CMK (cell line): ENCODE data around the gene NAB2.
A peak's percentile ranks its signal among the peaks of the same experiment; 100 is the strongest.
"Not testable (repeated sequence)": the region's sequence is repeated elsewhere in the genome, so short reads cannot be mapped to it uniquely, and the experiment has no call there.

ENCODE experiments used
- DNase-seq: peaks from one replicate; pipeline ENCODE4 v3.0.0-alpha.2; 2010; ENCODE audit warnings: low read depth

NAB2 gene

DNA sequence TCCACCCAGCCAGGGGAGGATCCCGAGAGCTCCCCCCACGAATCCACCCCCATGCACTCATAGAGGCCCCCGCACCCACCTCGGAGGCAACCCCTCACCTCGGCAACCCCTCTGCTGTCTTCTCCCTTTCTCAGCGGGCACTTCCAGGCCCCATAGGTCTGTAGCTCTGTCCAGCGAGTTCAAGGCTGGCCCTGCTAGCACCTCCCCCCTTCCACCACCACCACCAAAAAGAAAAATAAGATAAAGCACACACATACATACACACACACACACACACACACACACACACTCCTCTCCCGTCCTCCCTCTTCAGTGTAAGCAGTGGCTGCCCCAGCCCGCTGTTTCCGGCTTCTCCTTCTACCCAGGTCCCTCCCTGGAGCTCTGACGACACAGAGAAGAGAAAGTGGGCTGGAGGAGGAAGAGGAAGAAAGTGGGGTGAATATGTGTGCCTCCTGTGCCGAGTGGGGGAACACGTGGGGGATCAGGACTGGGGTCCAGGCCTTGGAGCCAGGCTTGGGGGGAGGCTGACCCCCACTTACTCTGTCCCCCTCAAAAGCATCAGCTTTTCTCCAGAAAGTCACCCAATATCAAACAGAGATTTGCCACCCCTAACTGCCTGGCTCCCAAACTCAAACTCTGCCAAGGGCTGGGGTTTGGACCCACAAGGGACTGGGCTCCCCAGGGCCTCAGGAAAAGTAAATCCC lies 22.3 kb downstream of the NAB2 start, which contains the start of gene STAT6:
Gene STAT6, minus strand, starts transcription at position 332 of the 704 bp plus-strand sequence. CDS start 3,084 bp downstream, outside the sequence.
- DNase-seq: peak; percentile 87

DNA sequence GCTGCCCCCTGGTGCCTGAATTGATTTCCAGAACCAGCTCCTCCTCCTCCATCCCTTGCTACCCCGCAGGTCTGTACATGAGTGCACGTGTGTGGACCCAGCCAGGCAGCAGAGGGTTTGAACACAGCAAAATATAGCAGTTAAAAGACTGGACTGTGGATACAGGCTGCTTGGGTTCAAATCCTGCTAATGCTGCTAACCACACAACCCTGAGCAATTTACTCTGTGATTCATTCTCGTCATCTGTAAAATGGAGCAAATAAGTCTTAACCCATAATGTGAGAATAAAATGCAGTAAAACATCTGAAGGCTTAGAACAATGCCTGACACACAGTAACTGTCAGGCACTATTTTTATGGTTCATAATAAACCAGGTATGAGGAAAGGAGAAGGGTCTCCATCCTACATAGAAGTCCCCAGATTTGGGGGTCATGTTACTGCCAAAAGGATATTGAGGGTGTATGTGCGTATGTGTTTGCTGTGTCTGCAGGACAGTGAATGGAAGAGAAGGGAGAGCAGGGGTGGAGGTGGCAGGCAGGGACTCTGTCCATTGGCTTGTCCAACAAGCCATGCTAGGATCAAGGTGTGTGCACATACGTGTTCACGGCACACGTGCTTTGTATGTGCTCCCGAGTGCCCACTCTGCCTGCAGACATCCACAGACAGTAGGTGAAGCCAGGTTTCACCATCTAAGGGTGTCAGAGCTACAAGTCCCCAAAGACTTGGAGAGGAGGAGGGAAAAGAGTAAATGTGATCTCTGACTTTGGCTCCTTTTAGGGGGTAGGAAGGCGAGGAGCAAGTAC lies 23.8 kb downstream of the NAB2 start:
- DNase-seq: no peak

DNA sequence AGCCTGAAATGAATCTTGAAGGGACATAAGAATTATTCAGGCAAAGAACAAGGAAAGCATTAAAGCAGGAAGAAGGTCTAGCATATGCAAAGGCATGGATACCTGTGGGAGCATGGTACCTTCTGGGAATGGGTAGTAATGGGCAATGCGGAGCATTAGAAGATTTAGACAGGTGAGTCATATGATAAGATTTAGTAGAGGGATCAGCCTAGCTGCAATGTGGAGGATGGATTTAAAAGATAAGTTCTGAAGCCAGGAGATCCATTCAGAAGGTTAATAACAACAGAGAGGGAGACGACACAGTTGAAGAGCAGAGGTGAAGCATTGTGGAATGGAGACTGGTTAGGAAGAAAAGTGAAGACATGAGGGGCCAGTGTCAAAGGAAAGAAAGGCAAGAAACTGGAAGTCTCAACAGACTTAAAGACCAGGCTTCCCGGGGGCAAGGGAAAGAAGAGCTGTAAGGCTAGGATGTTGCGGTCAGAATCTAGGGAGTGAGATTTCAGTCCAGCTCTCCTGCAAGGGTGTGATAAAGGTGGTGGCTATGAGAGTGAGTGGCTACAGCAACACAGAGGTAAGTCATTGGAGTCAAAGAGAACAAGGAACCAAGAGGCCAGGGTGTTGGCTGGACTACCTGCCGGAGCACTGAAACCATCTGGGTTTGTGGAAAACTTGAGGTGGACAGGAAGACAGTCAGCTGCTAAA lies 27.8 kb downstream of the NAB2 start:
- no peak for DNase-seq

DNA sequence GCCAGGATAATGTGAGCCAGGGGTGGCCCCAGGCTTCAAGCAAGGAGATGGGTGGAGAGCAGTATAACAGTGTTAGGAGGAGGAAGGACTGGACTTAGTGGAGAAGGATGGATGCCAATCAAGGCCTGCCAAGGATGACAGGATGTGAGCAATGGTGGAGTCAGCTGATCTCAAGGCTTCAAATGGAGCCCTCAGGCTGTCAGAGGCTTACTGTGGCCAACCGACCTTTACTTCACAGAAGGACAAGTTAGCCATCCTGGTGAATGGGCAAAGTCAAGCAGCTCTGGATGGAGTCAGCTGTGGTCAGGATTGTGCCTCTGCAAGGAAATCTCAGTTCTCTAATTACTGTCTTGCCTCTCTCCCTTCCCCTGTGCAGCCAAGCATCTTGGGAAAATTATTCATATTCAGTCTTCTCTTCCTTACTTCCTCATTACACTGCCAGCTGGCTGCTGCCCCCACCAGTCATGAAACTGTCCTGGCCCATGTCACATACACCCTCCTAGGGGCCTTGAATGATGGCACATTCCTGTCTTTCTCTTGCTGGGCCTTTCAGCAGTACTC lies 29.9 kb downstream of the NAB2 start:
- no peak for DNase-seq

DNA sequence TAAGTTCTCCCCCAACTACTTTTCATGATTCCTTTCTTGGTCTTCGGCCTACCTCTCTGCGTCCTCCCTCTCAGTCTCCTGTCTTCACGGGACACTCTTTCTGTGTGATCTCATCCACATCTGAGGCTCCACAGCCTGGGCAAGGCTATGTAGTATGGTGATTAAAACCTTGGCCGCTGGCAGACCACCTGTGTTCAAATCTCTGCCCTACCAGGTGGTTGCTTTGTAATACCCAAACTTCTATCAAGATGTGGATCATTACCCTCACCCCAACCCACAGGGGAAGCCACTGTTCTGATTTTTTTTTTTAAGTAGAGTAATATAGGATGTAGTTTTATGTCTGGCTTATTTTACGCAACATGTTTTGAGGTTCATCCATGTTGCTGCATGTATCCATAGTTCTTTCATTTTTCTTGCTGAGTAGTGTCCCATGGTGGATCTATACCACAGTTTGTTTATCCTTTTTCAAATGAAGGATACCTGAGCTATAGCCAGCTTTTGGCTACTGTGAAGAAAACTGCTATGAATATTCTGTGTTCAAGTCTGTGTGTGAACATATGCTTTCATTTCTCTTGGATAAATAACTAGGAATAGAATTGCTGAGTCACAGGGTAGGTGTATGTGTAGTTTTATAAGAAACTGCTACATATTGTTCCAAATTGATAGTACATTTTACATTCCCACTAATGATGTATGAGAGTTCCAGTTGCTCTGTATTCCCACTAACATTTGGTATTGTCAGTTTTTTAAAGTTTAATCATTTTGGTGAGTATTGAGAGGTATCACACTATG lies 30.6 kb downstream of the NAB2 start:
- no peak for DNase-seq

DNA sequence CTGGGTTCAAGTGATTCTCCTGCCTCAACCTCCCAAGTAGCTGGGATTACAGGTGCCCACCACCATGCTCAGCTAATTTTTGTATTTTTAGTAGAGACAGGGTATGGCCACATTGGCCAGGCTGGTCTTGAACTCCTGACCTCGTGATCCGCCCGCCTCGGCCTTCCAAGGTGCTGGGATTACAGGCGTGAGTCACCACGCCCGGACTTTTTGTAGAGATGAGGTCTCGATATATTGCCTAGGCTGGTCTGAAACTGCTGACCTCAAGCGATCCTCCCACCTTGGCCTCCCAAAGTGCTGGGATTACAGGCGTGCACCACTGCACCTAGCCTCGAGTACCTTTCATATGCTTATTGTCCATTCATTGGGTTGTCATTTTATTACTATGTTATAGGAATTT lies 31.8 kb downstream of the NAB2 start:
- not testable (repeated sequence) for DNase-seq

DNA sequence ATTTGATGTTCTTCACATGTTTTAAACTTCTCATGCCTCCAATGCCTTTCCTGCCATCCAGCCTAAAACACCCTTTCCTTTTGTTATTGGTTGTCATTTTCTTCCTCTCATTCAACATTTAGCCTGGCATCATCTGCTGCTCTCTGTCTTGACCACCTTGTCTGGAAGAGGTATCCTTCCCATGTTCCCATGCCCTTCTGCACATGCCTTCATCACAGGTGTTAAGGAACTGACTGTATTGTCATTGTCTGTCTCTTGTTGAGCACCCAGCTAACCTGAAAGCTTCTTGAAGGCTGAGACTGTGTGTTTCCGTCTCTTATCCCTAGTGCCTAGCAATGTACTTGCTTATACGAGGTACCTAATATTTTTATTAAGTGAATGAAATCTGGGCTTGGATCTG lies 34.9 kb downstream of the NAB2 start:
- no peak for DNase-seq

DNA sequence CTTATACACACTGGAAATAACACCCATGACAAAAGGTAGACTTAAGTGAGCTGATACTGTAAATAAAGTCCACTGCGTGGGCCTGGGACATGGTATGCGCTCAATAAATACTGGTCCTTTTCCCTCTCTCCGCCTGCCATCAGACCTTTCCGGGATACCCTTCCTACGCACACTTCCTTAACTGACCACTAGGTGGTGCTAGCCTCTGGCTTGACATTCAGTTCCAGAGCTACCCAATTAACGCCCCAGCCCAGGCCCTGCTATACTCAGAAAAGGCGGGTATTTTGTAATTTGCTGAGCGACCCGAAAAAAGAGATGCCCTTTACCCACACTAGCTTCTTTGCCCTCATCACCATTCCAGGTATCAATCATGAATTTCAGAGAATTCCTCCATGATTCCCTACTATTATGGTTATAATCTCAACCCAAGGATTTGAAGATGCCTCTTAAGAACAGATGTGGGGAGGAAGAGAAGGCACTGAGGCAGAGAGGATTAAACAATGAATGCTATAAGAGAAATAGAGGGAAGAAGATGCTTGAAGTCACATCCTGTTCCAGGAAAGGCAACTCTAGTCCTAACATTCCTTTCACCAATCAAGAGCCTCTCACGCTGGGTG lies 35.5 kb downstream of the NAB2 start:
- peak; percentile 48 for DNase-seq

DNA sequence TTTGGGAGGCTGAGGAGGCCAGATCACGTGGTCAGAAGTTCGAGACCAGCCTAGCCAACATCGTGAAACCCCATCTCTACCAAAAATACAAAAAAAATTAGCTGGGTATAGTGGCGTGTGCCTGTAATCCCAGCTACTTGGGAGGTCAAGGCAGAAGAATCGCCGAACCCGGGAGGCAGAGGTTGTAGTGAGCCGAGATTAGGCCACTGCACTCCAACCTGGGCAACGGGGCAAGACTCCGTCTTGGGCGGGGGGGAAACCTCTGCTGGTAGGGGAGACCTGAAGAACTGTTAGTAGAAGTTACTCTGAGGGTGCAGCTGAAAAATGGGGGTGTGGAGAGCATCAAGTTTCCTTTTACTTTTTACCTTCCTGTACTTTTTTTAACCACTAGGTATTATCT lies 37.1 kb downstream of the NAB2 start:
- DNase-seq: no peak

DNA sequence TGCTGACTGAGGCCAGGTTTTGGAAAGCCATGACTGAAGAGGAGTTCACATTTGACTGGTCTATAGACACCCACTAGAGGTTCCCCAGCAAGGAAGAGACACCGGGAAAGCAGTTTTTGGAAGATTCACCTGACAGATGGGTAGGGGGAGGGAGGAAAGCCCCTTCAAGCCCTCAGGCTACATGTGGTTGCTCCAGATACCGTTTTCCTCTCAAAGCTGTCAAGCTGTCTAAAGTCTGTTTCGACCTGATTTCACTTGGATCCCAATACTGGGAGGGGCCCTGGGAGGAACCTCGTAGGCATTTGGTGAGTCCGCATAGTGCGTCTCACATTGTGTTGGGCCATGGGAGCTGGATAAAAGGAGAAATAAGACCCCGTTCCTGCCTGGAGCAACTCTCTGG lies 37.6 kb downstream of the NAB2 start:
- no peak for DNase-seq

DNA sequence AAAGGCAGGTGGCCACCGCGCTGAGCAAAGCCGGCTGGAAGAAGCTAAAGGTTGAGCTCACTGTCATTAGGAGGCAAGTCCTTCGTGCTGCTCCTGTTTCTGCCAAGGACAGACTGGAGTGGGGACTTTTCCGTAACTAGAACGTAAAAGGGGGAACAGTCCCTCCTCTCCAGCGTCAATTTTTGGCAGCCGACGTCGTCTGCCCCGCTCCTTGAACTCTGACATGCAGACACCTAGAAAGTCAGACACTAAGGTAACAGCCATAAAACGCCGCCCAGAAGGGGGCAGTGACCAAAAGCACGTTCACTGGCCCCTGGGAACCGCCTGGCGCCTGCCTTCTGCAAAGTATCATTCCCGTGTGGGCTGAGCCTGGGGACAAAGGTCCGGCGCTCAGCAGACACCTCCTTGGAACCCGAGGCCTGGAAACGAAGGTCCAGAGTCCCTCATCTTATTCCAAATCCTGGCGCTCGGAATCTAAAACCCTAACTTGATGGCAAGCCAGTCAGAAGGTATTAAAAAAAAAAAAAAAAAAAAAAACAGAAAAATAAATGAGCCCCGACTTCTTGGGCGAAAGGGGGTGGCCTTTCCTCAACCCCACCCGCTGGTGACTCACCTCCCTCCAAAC lies 38.3 kb downstream of the NAB2 start:
- DNase-seq: no peak

DNA sequence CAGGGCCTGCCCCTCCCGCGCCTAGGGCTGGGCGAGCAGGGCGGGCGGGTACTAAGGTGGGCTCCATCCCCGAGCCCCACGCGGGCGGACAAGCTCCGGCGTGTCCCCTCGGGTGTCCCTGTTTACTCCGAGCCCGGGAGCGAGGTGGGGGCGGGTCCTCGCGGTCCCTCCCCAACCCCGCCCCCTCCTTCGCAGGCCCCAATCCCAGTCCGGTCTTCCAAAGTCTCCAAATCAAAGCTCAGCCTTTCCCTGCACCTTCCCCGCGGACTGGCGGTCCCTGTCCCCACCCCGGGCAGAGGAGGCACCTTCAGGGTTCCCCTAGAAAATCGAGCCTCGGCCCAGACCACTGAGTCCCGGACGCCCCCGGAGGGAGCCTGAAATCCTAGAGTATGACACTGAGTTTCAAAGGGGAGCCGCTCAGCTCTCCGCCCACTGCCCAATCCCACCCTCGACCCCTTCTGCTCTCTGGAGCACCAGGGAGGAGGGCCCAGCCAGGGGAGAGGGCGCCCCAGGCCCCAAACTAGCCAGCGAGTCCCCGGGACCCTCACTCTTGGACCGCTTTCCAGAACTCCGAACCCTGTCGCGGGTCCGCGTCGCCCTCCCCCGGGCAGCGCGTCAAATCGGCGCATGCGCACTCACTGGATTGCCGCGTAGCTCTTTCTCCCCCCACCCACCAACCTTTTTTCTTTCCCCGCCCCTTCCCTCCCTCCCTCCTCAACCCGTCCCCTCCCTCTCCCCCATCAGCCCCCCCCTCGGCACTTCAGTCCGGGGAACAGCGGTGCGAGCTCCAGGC lies 39.0 kb downstream of the NAB2 start, which contains the start of gene LRP1:
Gene LRP1, plus strand, starts transcription at position 758 of the 793 bp plus-strand sequence. CDS start 482 bp downstream, outside the sequence.
- no peak for DNase-seq

DNA sequence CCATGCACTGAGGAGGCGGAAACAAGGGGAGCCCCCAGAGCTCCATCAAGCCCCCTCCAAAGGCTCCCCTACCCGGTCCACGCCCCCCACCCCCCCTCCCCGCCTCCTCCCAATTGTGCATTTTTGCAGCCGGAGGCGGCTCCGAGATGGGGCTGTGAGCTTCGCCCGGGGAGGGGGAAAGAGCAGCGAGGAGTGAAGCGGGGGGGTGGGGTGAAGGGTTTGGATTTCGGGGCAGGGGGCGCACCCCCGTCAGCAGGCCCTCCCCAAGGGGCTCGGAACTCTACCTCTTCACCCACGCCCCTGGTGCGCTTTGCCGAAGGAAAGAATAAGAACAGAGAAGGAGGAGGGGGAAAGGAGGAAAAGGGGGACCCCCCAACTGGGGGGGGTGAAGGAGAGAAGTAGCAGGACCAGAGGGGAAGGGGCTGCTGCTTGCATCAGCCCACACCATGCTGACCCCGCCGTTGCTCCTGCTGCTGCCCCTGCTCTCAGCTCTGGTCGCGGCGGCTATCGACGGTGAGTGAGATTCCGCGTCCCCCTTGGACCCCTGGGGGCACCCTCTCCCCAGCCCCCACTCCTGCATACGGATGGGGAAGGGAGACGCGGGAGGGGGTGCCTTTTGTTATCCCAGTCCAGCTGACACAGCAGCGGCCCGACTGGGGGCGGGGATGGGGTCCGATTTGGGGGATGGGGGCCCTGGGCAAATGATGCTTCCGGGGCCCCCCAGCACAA lies 39.8 kb downstream of the NAB2 start:
- DNase-seq: no peak

DNA sequence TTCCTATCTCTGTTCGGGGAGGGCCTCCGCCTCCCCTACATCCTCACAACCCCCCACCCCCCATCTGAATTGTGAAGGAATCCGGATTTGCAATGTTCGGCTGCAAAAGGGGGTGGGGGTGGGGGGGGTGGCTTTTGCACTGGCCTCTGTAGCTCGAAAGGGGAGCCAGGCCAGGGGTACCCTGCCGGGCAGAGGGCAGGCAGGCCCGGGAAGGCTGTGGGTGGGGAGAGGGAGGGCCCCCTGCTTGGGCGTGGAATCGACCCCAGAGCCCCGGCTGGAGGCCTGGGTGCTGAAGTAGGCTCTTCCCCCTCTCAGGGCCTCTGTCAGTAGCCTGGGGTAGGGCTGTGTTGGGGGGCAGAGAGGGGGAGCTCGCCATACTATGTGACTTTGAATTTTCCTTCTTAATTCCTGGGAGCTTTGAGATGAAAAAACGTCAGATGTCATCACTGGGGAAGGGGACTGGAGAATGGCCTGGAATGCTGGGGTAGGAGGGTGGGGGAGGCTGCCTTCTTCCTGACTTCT lies 40.5 kb downstream of the NAB2 start:
- DNase-seq: no peak

DNA sequence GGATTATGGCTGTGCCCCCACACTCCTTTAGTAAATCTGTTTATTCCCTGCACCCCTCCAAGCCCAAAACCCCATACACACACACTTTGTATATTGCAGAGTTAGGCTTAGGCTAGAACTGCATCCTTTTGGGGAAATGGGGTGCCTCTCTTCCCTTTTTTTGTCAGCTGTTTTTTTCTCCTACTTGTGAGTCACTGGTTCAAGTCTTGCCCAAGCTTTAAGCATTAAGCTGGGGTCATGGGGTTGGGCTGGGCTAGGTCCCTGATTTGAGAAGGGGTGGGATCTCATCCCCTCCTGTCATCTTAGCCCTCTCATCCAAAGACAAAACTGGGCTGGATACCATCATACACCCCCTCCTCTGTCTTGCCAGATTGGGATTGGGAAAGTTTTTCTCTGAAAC lies 41.0 kb downstream of the NAB2 start:
- DNase-seq: no peak

DNA sequence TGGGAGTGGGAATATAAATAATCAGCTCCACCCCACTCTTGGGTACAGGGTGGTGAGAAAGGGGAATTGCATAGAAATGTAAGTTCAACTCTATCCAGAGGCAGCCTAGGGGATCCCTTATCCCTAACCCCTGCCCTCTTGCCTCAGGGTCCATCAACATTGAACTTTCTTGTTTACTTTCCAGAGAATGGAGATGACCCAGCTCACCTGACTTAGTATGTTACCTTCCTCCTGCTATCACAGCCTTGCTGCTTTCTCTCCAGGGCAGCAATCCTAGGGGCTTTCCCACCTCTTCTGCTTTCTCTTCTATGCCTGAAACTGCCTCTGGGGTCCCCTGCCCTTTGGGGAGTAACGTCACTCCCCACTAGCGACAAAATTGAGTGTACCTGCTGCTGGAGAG lies 42.0 kb downstream of the NAB2 start:
- DNase-seq: no peak

DNA sequence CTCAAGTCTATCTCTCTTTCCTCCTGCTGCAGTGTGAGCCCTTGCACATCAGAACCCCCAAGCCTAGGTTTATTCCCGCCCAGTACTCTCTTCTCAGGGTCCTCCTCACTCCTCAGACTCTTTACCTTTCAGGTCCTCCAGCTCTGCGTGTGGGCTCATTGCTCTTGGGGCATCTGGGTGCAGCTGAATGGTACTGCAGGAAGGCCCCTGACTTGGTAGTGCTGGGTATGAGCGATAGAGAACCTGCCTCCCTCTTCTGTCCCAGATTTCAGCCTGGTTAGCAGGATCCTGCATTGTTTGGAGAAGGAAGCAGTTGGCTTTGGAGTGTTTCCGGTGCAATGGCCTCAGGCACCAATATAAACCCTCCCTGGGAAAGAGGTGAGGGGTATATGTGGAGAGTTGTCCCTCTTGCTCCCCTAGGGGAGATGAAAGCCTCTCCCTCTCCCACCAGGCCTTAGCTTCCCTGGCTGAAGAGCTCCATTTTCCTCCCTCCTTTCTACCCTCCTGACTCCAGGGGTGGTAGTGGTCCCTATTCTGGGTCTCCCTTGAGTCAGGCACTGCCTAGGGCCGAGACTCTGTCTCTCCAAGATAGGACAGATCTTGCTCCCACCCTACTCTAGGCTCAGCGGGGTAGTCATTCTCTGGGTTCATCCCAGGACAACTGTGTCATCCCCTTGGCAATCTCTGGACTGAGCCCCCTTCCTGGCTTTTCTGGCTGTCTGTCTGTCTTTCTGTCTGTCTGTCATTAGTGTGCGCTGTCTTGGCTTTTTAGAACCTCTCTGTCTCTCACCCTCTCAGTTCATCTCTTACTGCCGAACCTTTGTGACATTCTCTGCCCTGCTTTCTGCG lies 43.2 kb downstream of the NAB2 start:
- DNase-seq: no peak

DNA sequence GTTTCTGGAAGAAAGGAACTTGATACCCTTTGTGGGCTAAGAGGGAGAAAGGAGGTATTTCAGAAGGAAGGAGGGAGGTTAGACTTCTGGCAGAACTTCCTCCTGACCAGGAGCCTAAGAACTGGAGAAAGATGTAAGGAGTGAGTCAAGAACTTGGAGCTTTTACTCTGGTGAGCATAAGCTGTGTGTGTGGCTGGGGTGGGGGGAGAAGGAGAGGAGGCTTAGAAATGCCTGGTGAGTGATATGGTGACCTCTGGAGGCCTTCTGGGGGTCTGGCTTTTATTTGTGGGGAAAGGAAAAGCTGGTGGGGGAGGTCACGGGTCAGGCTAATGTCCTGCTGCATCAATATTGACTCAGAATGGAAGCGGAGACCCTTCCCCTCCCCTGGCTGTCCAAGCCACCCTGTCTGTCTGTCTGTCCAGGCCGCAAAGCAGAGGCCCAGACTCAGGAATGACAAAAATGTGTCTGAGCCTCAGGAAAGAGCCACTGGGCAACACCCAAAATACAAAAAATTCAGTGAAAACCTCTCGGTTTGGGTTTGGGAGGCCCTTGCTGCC lies 44.2 kb downstream of the NAB2 start:
- DNase-seq: no peak
